Right lobe of liver (tissue), 6 donors: ENCODE results near the gene HAUS8. TPM values are rescaled to one million over a fixed set of nuclear protein-coding genes. Genes with fewer than 3 reads are reported as not detected.
A peak's percentile ranks its signal among the peaks of the same experiment; 100 is the strongest.
"Not testable (repeated sequence)": the region's sequence is repeated elsewhere in the genome, so short reads cannot be mapped to it uniquely, and the experiment has no call there.

Source experiments
- ATAC-seq, 4 donors: fragments of 200-7000 bp; cut with Tn5 transposase; one replicate each; pipeline ENCODE4 v1.9.1; 2020; ENCODE audit warnings: mild to moderate bottlenecking in 4 of 4, moderate library complexity in 4 of 4
- DNase-seq, 3 donors: peaks; one replicate each; pipeline ENCODE4 v3.0.0-alpha.2; 2020
- H3K27ac ChIP-seq, 3 donors: fragments of 200-600 bp; one replicate each; pipeline ENCODE4 v1.8.0; 2022
- H3K27me3 ChIP-seq, 2 donors: fragments of 200-600 bp; one replicate each; pipeline ENCODE4 v1.8.0; 2022
- H3K36me3 ChIP-seq, 4 donors: fragments of 200-600 bp; sonication (generic) in 1 of 4; one replicate each; pipeline versions ENCODE4 v1.5.1 to v1.8.0; 2017 to 2022; ENCODE audit warnings: control low read depth in 1 of 4
- H3K4me1 ChIP-seq, 4 donors: fragments of 200-600 bp; sonication (generic) in 1 of 4; one replicate each; pipeline versions ENCODE4 v1.5.1 to v1.8.0; 2017 to 2022; ENCODE audit warnings: control low read depth in 1 of 4
- H3K4me3 ChIP-seq, 3 donors: fragments of 200-600 bp; one replicate each; pipeline ENCODE4 v1.8.0; 2022
- H3K9me3 ChIP-seq, 4 donors: fragments of 200-600 bp; sonication (generic) in 1 of 4; one replicate each; pipeline versions ENCODE4 v1.5.1 to v1.8.0; 2017 to 2022; ENCODE audit warnings: control low read depth in 1 of 4
- CTCF ChIP-seq, 4 donors: fragments of 200-600 bp in 3 of 4; fragments of 450-650 bp in 1 of 4; IDR thresholded peaks; one replicate each; pipeline versions ENCODE4 v1.5.1 to v1.8.0; 2016 to 2022; ENCODE audit warnings: antibody characterized with exemption in 4 of 4, mild to moderate bottlenecking in 2 of 4
- POLR2A ChIP-seq: fragments of 450-650 bp; IDR thresholded peaks from one replicate; pipeline ENCODE4 v1.6.1; 2017; ENCODE audit warnings: antibody characterized with exemption, mild to moderate bottlenecking
- WGBS: methylation state at CpG from one replicate; pipeline ENCODE4 v1.1.6; 2018; ENCODE audit warnings: low coverage, low lambda C conversion rate; ENCODE audit not compliant: insufficient coverage; ENCODE audit errors: missing lambda C conversion rate; 5-methylcytosine and 5-hydroxymethylcytosine counted together
- intact Hi-C, 2 donors: fragments of 100-400 bp; cut with DNase I; formaldehyde crosslinking; loops; one replicate each; pipeline versions ENCODE4 v1.11.2 to v1.14.1; 2022
- total RNA-seq, 6 experiments: library from RNA; depleted of rRNA in 2 of 6; stranded (reverse); fragments of >200 nt in 2 of 6; fragmentation: NEBNext Ultra II Directional in 3 of 6; extraction: Animal tissue kit (Norgen Biotek cat#: 25700) in 3 of 6; gene quantifications; one replicate each; pipeline versions ENCODE4 v1.1.0 to v1.2.4, GENCODE V29; 2016 to 2023
- donor health status: DM: no; HTN: yes; CAD: no.
- donor health status: DM: no; HTN: no; CAD: no.
- donor health status: DM: no; HTN: no; CAD: no.
- donor health status: DM: no; HTN: yes; CAD: no.
- donor health status: DM: no; HTN: yes; CAD: no.

The HAUS8 gene
- total RNA-seq, 6 experiments from 2014 or later = 3.7 to 8.5 (median 5.8) TPM

DNA sequence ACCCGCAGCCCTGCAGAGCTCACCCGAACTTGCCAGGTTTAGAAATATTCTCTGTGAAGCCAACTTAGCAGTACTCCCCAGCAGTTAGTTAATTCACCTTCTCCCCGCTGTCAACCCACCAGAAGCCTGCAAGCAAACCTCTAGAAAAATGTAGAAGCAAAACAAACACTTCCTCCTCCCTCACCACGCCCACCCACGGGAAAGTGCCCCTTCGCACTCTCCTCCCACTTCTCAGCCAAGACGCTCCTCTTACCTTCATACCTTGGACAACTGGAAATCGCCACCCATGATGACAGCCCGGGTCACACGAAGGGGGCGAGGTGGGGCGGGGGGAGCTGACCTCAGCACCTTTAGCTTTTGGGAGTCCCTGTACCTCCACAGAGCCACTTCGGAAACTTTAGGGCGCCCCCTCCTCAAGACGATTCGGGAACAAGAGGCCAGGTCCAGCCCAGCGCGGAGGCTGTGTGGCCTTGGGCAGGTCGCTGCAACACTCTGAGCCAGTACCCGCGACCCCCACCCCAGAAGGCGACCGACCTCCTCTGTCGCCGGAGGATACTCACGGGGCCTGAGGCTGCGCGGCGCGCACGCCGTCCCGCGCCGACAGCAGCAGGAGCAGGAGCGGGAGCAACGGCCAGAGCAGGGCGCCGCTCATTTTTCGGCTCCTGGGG lies 49.1 kb downstream of the HAUS8 start:
- Histone ChIP-seq H3K27ac (no peak overlapping the region), H3K4me3 (peak overlapping the region in 1 of 3 donors; percentile 19), H3K4me1 (no peaks in the 10 kb centered on the region), H3K27me3 (no peaks in the 10 kb centered on the region), H3K9me3 (no peaks in the 10 kb centered on the region), H3K36me3 (no peaks in the 10 kb centered on the region)
- no peak for DNase-seq
- no peak for TF ChIP-seq POLR2A
- no peak for TF ChIP-seq CTCF (IDR thresholded peaks at IDR 0.05)
- peak in 3 of 4 donors; percentile 5 to 50 (median 24) for ATAC-seq
- intact Hi-C loops = no loop called here
- WGBS = 2% methylated on average over 12 of the region's 40 CpGs

DNA sequence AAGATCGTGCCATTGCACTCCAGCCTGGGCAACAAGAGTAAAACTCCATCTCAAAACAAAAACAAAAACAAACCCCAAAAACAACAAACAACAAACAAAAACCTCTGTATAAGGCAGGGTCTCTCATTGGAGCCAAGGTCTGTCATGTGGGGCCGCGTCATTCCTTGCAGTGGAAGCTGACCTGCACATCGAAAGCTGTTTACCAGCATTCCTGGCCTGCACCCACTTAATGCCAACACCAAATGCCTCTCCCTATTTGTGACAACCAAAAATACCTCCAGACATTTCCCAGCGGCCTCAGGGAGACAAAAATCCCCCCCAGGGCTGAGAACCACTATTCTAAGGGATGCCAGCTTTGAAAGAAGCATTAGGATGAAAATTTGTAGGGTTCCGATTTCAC lies 49.9 kb downstream of the HAUS8 start:
- 69% methylated on average over 6 of the region's 6 CpGs for WGBS
- Histone ChIP-seq H3K36me3 (no peaks in the 10 kb centered on the region), H3K4me3 (no peak overlapping the region), H3K9me3 (no peaks in the 10 kb centered on the region), H3K27me3 (no peaks in the 10 kb centered on the region), H3K27ac (no peak overlapping the region), H3K4me1 (no peaks in the 10 kb centered on the region)
- intact Hi-C loops = no loop called here
- DNase-seq (no peak), ATAC-seq (no peak)
- no peak for TF ChIP-seq CTCF (IDR thresholded peaks at IDR 0.05)
- TF ChIP-seq POLR2A = no peak

DNA sequence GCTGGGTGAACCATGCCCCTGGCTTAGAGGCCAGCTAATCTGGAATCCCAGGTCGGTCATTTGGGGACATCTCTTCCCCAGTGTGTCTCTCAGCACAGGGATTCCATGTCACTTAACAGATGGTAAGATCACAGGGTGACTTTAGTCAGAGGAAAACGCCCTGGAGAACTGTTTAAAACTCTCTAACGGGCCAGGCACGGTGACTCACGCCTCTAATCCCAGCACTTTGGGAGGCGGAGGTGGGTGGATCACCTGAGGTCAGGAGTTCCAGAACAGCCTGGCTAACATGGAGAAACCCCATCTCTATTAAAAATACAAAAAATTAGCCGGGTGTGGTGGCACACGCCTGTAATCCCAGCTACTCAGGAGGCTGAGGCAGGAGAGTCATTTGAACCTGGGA lies 50.3 kb downstream of the HAUS8 start:
- intact Hi-C loops, H3K9me3 ChIP-seq, H3K4me3 ChIP-seq, H3K27ac ChIP-seq, H3K4me1 ChIP-seq, ATAC-seq, DNase-seq, H3K27me3 ChIP-seq, H3K36me3 ChIP-seq: not testable (repeated sequence)
- WGBS = 57% methylated on average over 4 of the region's 8 CpGs

DNA sequence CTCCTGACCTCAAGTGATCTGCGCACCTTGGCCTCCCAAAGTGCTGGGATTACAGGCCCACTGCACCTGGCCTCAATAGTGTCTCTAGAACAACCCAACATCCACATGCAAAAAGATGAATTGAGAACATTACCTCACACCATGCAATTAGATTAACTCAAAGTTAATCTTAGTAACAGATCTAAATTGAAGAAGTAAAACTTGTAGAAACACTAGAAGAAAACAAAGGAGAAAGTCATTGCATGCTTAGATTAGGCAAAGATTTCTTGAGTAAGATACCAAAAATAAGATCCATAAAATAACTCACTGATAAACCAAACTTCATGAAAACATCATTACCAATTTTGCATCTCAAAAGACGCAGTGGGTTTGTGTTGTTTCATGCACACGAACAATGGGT lies 51.4 kb downstream of the HAUS8 start:
- 75% methylated on average over 2 of the region's 3 CpGs for WGBS
- H3K36me3 ChIP-seq = no peaks in the 10 kb centered on the region
- no peak for ATAC-seq
- no peak overlapping the region for H3K4me3 ChIP-seq
- TF ChIP-seq CTCF (IDR thresholded peaks at IDR 0.05) (no peak), POLR2A (no peak)
- no peaks in the 10 kb centered on the region for H3K9me3 ChIP-seq
- no peaks in the 10 kb centered on the region for H3K4me1 ChIP-seq
- no peak overlapping the region for H3K27ac ChIP-seq
- H3K27me3 ChIP-seq = no peaks in the 10 kb centered on the region
- intact Hi-C loops = no loop called here
- DNase-seq = no peak

DNA sequence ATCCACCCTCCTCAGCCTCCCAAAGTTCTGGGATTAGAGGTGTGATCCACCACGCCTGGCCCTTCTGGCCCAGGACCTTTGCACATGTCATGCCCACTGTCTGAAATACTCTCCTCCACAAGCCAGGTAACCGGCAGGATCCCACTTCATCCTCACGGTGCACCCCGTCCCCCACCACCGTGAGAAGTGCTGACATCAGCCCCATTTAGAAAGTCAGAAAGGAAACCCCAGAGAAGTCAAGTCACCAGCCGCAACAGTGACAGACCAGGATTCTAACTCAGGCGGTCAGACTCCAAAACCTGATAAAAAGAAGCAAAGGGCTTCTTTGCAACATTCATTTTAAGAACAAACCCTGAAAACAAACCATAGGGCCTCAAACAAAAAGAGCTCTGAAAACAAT lies 52.5 kb downstream of the HAUS8 start:
- no peaks in the 10 kb centered on the region for H3K9me3 ChIP-seq
- TF ChIP-seq CTCF (IDR thresholded peaks at IDR 0.05) = no peak
- TF ChIP-seq POLR2A = no peak
- no peaks in the 10 kb centered on the region for H3K36me3 ChIP-seq
- no peaks in the 10 kb centered on the region for H3K4me1 ChIP-seq
- no peaks in the 10 kb centered on the region for H3K27me3 ChIP-seq
- intact Hi-C loops = no loop called here
- no peak overlapping the region for H3K4me3 ChIP-seq
- 82% methylated on average over 6 of the region's 7 CpGs for WGBS
- no peak overlapping the region for H3K27ac ChIP-seq
- no peak for DNase-seq
- no peak for ATAC-seq
